ES-I3 (cell line): ENCODE data around the gene ADAMTS19.

Experiments
- H3K36me3 ChIP-seq: 2 replicates; pipeline ENCODE4 v1.6.1; 2013; ENCODE audit warnings: mild to moderate bottlenecking, low read length, control low read depth, moderate library complexity; ENCODE audit not compliant: insufficient read depth
- H3K4me1 ChIP-seq: 2 replicates; pipeline ENCODE4 v1.6.1; 2013; ENCODE audit warnings: mild to moderate bottlenecking, control low read depth, low read length; ENCODE audit not compliant: insufficient read depth
- H3K9ac ChIP-seq: 2 replicates; pipeline ENCODE4 v1.6.1; 2013; ENCODE audit warnings: low read depth, mild to moderate bottlenecking, low read length, moderate library complexity
- H3K9me3 ChIP-seq: 2 replicates; pipeline ENCODE4 v1.6.1; 2013; ENCODE audit warnings: mild to moderate bottlenecking, low read length, moderate library complexity; ENCODE audit not compliant: control insufficient read depth, insufficient read depth

Gene ADAMTS19

DNA sequence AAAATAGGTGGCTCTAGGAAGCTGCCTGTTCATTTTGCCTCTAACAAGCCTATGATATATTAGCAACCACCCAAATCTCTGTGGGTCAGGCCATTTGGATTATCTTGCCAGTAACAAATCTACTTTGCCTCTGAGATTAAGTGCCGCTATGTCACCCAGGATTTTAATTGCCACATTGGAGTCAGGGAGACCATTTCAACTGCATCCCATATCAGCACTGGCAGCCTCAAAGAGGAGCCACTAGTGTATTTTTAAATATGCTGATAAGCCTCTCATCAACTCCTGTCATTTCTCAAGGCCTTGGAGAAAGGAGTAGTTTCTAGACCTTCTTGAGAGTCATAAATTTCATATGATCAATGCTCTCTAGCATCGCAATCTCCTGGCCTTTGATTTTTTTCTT lies 12.1 kb upstream of the ADAMTS19 start:
- Histone ChIP-seq H3K4me1 (no peaks in the 10 kb centered on the region), H3K9ac (no peak overlapping the region), H3K9me3 (no peaks in the 10 kb centered on the region), H3K36me3 (no peaks in the 10 kb centered on the region)

DNA sequence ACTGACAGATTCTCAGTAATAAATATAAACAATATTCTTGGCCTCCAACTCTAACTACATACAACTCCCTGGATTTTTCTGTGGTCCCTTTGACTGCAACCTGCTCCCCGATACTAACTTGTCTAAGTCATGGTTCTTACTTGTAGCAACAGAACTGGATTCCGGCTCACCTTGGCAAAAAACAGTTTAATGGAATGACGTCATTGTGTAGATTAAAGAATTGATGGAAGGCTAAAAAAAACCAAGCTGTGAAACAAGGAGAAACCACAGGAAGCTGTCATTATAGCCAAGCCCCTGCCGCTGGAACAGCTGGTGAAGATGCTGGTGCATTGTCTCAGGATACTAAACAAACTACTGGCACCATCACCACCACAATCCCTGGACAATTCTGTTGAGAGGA lies 11.4 kb upstream of the ADAMTS19 start:
- Histone ChIP-seq H3K9me3 (no peaks in the 10 kb centered on the region), H3K36me3 (no peaks in the 10 kb centered on the region), H3K9ac (no peak overlapping the region), H3K4me1 (no peaks in the 10 kb centered on the region)

DNA sequence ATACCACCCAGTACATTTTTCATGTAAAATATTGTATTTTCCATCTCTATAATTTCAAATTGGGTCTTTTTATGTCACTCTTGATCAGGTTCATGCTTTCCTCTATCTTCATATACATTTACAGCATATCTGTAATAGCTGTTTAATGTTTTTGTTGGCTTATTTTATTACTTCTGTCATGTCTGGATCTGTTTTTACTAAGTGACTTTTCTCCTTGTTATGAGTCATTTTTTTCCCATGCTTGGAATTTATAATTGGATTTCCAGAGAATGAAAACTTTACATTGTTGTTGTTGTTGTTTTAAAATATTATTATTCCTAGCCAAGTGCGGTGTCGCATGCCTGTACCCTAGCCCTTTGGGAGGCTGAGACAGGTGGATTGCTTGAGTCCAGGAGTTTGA lies 5.6 kb upstream of the ADAMTS19 start:
- Histone ChIP-seq H3K9ac (no peak overlapping the region), H3K36me3 (no peaks in the 10 kb centered on the region), H3K9me3 (no peaks in the 10 kb centered on the region), H3K4me1 (peaks cover 10% of the 10 kb centered on the region; the same call in 1 of the 2 replicates)

DNA sequence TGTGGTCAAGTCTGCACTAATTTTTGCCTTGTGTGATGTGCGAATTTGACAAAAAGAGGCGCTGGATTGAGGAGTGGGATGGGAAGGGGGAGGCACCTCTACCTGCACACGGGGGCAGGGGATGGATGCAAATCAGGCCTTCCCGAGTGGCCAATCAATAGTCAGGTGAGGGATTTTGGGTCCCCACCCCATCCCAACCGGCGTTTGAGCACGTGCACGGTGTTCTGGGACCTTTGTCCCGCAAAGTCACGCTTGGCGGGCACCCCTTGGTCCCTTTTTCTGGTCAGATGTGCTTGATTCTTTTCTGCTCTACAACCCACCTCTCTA lies 685 bp upstream of the ADAMTS19 start:
- Histone ChIP-seq H3K36me3 (no peaks in the 10 kb centered on the region), H3K4me1 (peaks cover 15% of the 10 kb centered on the region; the same call in 1 of the 2 replicates), H3K9me3 (no peaks in the 10 kb centered on the region), H3K9ac (peak overlapping the region; percentile 65)

DNA sequence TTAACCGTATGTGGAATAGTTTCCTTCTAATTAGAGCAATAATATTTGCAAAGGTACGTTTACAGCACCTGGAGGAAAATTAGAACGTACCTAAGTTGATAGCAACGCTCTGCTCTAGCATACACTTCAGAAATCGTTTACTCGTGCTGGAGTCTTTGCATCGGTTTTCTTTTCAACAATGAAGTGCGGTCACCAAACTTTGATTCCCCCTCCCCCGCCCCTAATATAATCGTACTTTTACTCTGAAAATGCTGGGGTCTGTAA lies 506 bp downstream of the ADAMTS19 start:
- Histone ChIP-seq H3K9me3 (no peaks in the 10 kb centered on the region), H3K4me1 (peaks cover 15% of the 10 kb centered on the region; the same call in 1 of the 2 replicates), H3K36me3 (no peaks in the 10 kb centered on the region), H3K9ac (peak overlapping the region; percentile 94)

DNA sequence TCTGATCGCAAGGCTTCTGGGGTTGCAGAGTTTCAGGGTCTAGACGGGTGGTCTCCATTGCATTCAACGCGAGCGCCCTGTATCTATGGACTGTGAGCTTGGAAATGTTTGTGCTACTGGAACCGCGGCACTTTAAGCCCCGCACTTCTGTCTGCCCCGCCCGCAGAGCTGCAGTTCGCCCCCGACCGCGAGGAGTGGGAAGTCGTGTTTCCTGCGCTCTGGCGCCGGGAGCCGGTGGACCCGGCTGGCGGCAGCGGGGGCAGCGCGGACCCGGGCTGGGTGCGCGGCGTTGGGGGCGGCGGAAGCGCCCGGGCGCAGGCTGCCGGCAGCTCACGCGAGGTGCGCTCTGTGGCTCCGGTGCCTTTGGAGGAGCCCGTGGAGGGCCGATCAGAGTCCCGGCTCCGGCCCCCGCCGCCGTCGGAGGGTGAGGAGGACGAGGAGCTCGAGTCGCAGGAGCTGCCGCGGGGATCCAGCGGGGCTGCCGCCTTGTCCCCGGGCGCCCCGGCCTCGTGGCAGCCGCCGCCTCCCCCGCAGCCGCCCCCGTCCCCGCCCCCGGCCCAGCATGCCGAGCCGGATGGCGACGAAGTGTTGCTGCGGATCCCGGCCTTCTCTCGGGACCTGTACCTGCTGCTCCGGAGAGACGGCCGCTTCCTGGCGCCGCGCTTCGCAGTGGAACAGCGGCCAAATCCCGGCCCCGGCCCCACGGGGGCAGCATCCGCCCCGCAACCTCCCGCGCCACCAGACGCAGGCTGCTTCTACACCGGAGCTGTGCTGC lies 1.0 kb downstream of the ADAMTS19 start:
- H3K9ac ChIP-seq = peak overlapping the region; percentile 94
- no peaks in the 10 kb centered on the region for H3K9me3 ChIP-seq
- H3K4me1 ChIP-seq = peaks cover 15% of the 10 kb centered on the region; the same call in 1 of the 2 replicates
- H3K36me3 ChIP-seq = no peaks in the 10 kb centered on the region

DNA sequence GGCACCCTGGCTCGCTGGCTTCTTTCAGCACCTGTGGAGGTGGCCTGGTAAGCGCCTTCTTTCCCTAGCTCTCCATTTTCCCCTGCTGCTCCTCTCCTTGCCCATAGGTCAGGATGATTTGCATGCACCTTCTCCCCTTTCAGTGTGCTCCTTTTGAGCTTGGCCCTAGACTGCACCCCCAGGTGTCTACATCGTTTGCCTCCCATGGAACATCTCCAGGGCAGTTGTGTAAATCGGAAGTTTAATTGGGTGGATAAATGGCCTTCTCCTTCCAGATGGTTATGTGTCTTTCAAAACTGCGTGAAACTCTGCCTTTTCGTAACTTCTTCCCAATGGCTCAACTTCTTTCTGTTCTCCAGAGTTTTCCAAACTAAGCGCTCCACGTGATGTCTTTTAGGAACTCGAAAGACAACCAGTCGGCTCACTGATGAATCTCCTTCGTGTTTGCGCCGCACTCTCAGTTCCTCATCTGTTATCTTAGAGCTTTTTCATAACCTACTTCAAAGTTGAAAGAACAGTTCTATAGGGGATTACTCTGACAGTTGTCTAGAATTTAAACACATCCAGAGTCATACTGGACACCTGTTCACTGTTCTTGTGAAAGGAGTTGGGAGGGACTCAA lies 1.7 kb downstream of the ADAMTS19 start:
- Histone ChIP-seq H3K4me1 (peaks cover 15% of the 10 kb centered on the region; the same call in 1 of the 2 replicates), H3K36me3 (no peaks in the 10 kb centered on the region), H3K9me3 (no peaks in the 10 kb centered on the region), H3K9ac (peak overlapping the region; percentile 94)

DNA sequence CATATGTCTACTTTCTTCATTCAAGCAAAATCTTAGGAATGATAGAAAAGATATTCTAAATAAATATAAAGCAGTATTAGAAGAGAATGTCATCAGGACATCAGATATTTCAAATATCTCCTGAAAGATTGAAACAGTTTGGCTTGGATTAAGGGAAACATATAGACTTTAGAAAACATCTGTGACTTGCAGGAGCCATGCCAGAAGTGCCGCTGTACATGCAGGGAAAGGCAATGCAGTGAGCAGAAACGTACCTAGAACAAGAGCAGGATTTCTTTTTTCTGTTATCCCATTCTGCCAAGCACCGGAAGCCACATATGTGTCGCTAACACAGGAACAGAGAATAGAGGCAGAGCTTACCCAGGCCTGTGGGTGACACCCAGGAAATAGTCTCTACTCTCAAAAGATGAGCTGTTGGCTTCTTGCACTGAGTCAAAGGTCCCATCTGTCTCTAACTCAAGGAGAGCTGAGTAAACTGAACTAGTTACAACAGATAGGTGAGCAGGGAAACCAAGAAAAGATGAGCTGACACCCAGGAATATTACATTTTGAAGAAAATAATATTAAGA lies 5.8 kb downstream of the ADAMTS19 start:
- no peak overlapping the region for H3K9ac ChIP-seq
- no peaks in the 10 kb centered on the region for H3K36me3 ChIP-seq
- H3K9me3 ChIP-seq = no peaks in the 10 kb centered on the region
- peaks cover 5% of the 10 kb centered on the region; the same call in 1 of the 2 replicates for H3K4me1 ChIP-seq

DNA sequence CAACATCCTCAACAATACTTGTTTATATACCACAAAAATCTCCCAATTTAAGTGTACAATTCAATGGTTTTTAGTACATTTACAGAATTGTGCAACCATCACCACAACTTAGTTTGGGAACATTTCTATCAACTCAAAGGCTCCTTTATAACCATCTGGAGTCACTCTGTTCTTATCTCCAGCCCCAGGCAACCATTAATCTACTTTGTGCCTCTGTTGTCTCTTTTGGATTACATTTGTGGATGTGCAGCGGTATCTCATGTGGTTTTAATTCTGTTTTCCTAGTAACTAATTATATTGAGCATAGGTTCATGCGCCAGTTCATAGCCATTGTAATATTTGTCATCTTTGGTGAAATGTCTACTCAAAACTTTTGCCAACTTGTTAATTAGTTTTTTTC lies 14.4 kb downstream of the ADAMTS19 start:
- no peaks in the 10 kb centered on the region for H3K4me1 ChIP-seq

DNA sequence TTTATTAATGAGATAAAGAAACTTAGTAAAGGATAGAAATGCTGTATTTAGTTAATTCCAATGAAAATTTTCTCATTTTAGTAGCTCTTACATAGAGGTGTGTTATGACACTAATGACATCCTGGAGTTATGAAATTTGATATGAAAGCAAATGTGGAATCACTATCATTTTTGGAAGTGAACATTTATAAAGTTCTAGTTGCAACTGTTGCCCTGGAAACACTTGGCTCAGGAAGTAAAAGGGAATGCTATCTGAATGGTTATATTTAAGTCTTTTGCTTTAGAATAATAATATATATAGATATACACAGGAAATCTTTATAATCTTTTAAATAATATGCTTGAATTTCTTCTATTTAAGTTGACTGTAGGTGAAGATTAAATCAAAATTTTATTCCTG lies 16.7 kb downstream of the ADAMTS19 start:
- Histone ChIP-seq H3K9me3 (no peaks in the 10 kb centered on the region), H3K36me3 (no peaks in the 10 kb centered on the region), H3K4me1 (no peaks in the 10 kb centered on the region), H3K9ac (no peak overlapping the region)

More for the DNA sequence above, 14.4 kb downstream of the ADAMTS19 start:
- no peaks in the 10 kb centered on the region for H3K9me3 ChIP-seq
- no peaks in the 10 kb centered on the region for H3K36me3 ChIP-seq
- H3K9ac ChIP-seq = no peak overlapping the region

DNA sequence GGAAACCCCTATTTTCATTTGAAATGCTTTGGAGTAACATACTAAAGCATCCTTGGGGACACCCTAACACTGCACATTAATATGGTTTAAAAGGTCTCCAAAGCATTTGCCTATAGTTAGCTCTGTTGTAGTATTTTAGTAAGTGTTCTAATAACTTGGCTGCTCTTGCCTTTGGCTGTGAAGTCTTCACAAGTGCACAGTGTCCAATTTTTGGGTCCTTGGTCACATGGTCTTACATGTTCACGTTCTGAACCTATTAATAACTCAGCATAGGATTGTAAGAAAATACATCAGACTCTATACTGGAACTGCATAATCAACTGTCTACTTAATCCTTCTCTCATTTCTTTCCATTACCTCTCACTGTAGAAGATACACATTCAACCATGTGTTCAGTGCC lies 17.4 kb downstream of the ADAMTS19 start:
- no peak overlapping the region for H3K9ac ChIP-seq
- no peaks in the 10 kb centered on the region for H3K4me1 ChIP-seq
- no peaks in the 10 kb centered on the region for H3K9me3 ChIP-seq
- no peaks in the 10 kb centered on the region for H3K36me3 ChIP-seq

DNA sequence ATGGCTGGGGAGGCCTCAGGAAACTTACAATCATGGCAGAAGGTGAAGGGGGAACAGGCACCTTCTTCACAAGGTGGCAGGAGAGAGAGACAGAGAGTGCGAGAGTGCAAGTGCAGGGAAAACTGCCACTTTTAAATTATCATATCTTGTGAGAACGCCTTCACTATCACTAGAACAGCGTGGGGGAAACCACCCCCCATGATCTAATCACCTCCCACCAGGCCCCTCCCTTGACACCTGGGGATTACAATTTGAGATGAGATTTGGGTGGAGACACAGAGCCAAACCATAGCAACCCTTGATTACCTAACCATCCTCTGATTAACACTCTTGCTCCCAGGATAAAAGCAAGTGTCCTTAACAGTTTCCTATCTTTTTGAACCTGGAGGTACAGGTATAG lies 21.1 kb downstream of the ADAMTS19 start:
- Histone ChIP-seq H3K9me3 (no peaks in the 10 kb centered on the region), H3K36me3 (no peaks in the 10 kb centered on the region), H3K9ac (no peak overlapping the region), H3K4me1 (no peaks in the 10 kb centered on the region)

DNA sequence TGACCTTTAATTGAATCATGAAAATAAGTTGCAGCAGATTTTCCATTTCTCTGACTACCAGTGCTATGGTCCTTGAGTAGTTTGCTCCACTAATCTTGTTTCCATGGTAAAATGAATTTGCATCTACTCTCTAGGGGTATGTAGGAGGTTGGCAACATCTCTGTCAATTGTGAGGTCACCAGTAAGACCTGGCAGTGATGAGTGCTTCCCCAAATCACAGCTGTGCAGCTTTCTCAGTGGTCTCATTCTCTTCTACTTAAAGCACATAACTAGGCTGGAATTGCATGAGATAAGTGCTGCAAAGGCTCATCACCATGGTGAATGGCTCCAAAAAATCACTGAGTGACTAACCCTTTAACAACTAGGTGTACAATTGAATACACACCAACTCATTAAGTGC lies 36.3 kb downstream of the ADAMTS19 start:
- Histone ChIP-seq H3K4me1 (no peaks in the 10 kb centered on the region), H3K36me3 (no peaks in the 10 kb centered on the region), H3K9ac (no peak overlapping the region), H3K9me3 (no peaks in the 10 kb centered on the region)

DNA sequence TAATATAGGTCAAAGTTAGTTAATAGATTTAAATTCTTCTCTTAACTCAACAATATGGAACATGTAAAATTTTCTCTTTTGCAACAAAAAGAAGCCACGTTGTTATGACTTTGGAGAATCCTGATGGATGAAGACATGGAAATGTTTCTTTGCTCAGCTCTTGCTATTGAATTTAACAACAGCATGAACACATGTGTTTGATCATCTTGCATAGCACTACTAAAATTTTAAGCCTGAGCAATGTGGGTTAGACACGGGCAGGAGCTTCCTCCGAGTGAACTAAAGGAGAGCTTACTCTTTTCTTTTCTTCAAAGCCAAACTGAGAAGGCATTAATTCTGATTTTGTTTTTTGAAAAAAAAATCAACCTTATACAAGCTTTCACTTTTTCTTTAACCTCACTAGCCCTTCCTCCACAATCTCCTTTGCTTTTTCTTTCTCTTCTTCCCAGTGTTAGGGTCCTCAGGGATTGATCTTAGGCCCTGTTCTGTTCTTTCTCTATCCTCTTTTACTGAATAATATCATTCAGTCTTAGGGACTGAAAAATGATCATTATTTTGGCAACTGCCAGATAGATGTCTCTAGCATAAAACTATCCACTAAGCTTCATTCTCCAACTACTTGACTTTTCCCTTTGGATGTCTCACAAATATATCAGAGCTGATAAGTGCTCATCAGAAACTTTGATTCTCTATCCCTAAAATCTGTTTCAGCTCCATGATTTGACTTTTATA lies 36.9 kb downstream of the ADAMTS19 start:
- H3K9me3 ChIP-seq = no peaks in the 10 kb centered on the region
- no peaks in the 10 kb centered on the region for H3K4me1 ChIP-seq
- H3K36me3 ChIP-seq = no peaks in the 10 kb centered on the region
- H3K9ac ChIP-seq = no peak overlapping the region
